Hepatocyte (in vitro differentiated cells): ENCODE data around the gene OSTM1. TPM values are rescaled to one million over a fixed set of nuclear protein-coding genes. Genes with fewer than 3 reads are reported as not detected.
"Not testable (repeated sequence)": the region's sequence is repeated elsewhere in the genome, so short reads cannot be mapped to it uniquely, and the experiment has no call there.

Experiments
- DNase-seq: peaks from one replicate; pipeline ENCODE4 v3.0.0-alpha.2; 2016; ENCODE audit warnings: low spot score
- H2AFZ ChIP-seq: fragments of 200-600 bp; sonication (generic); 2 replicates; pipeline ENCODE4 v1.6.0; 2016; ENCODE audit warnings: antibody characterized with exemption, mild to moderate bottlenecking
- H3K27ac ChIP-seq: fragments of 200-600 bp; sonication (generic); 2 replicates; pipeline ENCODE4 v1.5.1; 2016; ENCODE audit warnings: mild to moderate bottlenecking
- H3K27me3 ChIP-seq: fragments of 200-600 bp; sonication (generic); 2 replicates; pipeline ENCODE4 v1.6.1; 2016
- H3K36me3 ChIP-seq: fragments of 200-600 bp; sonication (generic); replicated peaks from 2 replicates; pipeline ENCODE4 v1.5.1; 2016; ENCODE audit warnings: low read depth; ENCODE audit not compliant: insufficient read depth
- H3K4me1 ChIP-seq: fragments of 200-600 bp; sonication (generic); 2 replicates; pipeline ENCODE4 v1.5.1; 2016; ENCODE audit warnings: mild to moderate bottlenecking, moderate library complexity; ENCODE audit not compliant: insufficient read depth
- H3K4me2 ChIP-seq: fragments of 200-600 bp; sonication (generic); 2 replicates; pipeline ENCODE4 v1.6.0; 2016
- H3K4me3 ChIP-seq: fragments of 200-600 bp; sonication (generic); 2 replicates; pipeline ENCODE4 v1.5.1; 2016; ENCODE audit warnings: mild to moderate bottlenecking
- H3K79me2 ChIP-seq: fragments of 200-600 bp; sonication (generic); 2 replicates; pipeline ENCODE4 v1.6.0; 2017; ENCODE audit warnings: mild to moderate bottlenecking
- H3K9me2 ChIP-seq: fragments of 200-600 bp; sonication (generic); replicated peaks from 2 replicates; pipeline ENCODE4 v1.6.0; 2017; ENCODE audit warnings: mild to moderate bottlenecking; ENCODE audit not compliant: insufficient read depth
- H3K9me3 ChIP-seq: fragments of 200-600 bp; sonication (generic); 2 replicates; pipeline ENCODE4 v1.5.1; 2016; ENCODE audit warnings: low read depth, mild to moderate bottlenecking
- H4K20me1 ChIP-seq: fragments of 200-600 bp; sonication (generic); 2 replicates; pipeline ENCODE4 v1.6.0; 2016; ENCODE audit warnings: mild to moderate bottlenecking; ENCODE audit not compliant: insufficient read depth, poor library complexity, severe bottlenecking
- EZH2 ChIP-seq: fragments of 200-600 bp; sonication (generic); IDR thresholded peaks from 2 replicates; pipeline ENCODE4 v1.6.1; 2016; ENCODE audit warnings: antibody characterized with exemption, mild to moderate bottlenecking, borderline replicate concordance
- EZH2phosphoT487 ChIP-seq: fragments of 200-600 bp; sonication (generic); IDR thresholded peaks from one replicate; pipeline ENCODE4 v1.6.1; 2018; ENCODE audit warnings: antibody characterized with exemption, mild to moderate bottlenecking, low read depth, moderate library complexity; ENCODE audit not compliant: unreplicated experiment, severe bottlenecking
- WGBS: methylation state at CpG from one replicate; pipeline ENCODE4 v1.1.6; 2016; ENCODE audit warnings: low lambda C conversion rate; ENCODE audit errors: missing lambda C conversion rate; 5-methylcytosine and 5-hydroxymethylcytosine counted together
- polyA plus RNA-seq: library from polyadenylated mRNA; unstranded; fragments of >200 nt; fragmentation: Nextera tagmentation; extraction: Ambion mirVana; gene quantifications from 2 replicates; pipeline ENCODE4 v1.2.1, GENCODE V29; 2016
- total RNA-seq: library from RNA; depleted of rRNA; stranded (reverse); fragments of >200 nt; gene quantifications from 2 replicates; pipeline ENCODE4 v1.2.3, GENCODE V29; 2014
- TF ChIP-seq, protein P1 (sequence below): fragments of 200-600 bp; sonication (generic); IDR thresholded peaks from 2 replicates; pipeline ENCODE4 v1.5.1; 2016; ENCODE audit warnings: antibody characterized with exemption, mild to moderate bottlenecking; ENCODE audit not compliant: poor library complexity

OSTM1 gene
- total and polyA plus RNA-seq, 2 experiments from 2014 or later = 24.1 to 26.1 TPM

DNA sequence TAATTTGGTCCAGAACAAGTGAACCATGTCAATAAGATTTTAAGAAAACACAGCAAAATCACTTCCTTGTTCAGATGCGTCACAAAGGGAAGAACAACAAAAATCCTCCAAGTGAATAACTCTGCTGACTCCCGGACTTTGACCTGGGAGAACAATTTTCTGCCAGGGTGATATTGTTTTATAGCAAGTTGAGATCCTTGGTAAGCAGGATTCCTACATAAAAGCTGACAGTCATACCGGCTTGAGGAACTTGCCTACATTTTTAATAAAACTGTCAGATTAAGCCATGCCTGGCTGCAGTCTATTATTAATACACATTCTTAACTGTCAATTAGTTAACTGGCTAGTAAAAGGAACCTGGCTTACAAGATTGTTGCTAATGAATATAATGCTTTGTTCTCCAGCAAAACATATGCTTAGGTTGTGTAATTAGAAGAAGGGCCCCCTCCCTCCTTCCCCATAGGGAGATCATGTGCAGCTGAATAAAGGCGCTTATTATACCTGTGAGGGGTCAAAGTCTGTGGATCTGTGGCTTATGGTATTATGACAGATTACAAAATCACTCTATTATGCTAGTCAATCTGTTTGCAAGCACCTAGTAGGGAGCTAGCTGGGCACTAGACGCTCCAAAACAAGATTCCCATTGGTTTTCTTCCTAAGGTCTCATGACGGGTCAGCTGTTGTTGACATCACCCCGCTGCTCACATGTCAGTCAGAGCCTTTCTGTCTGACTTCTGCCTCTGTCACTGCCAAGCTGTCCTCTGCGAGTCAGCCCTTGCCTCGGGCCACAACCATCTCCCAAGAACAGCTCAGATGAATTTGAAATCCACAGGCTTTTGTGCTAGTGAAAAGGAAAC, 71.9 kb downstream of the OSTM1 start:
- H3K4me1 ChIP-seq = peaks cover 13% of the 10 kb centered on the region
- H3K9me2 ChIP-seq = no peaks in the 10 kb centered on the region
- no peak overlapping the region for H3K4me3 ChIP-seq
- peak; percentile 73 for DNase-seq
- WGBS = 29% methylated on average over 9 of the region's 9 CpGs
- H3K9me3 ChIP-seq = no peaks in the 10 kb centered on the region
- H4K20me1 ChIP-seq = no peaks in the 10 kb centered on the region
- H2AFZ ChIP-seq = peak overlapping the region; percentile 7
- TF ChIP-seq, protein P1, sequence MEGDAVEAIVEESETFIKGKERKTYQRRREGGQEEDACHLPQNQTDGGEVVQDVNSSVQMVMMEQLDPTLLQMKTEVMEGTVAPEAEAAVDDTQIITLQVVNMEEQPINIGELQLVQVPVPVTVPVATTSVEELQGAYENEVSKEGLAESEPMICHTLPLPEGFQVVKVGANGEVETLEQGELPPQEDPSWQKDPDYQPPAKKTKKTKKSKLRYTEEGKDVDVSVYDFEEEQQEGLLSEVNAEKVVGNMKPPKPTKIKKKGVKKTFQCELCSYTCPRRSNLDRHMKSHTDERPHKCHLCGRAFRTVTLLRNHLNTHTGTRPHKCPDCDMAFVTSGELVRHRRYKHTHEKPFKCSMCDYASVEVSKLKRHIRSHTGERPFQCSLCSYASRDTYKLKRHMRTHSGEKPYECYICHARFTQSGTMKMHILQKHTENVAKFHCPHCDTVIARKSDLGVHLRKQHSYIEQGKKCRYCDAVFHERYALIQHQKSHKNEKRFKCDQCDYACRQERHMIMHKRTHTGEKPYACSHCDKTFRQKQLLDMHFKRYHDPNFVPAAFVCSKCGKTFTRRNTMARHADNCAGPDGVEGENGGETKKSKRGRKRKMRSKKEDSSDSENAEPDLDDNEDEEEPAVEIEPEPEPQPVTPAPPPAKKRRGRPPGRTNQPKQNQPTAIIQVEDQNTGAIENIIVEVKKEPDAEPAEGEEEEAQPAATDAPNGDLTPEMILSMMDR = no peak
- TF ChIP-seq EZH2phosphoT487 (no peak), EZH2 (no peak)
- H3K36me3 ChIP-seq = no peaks in the 10 kb centered on the region
- H3K27ac ChIP-seq = peak overlapping the region; percentile 94
- no peaks in the 10 kb centered on the region for H3K27me3 ChIP-seq
- peak overlapping the region; percentile 54 for H3K4me2 ChIP-seq
- no peaks in the 10 kb centered on the region for H3K79me2 ChIP-seq

DNA sequence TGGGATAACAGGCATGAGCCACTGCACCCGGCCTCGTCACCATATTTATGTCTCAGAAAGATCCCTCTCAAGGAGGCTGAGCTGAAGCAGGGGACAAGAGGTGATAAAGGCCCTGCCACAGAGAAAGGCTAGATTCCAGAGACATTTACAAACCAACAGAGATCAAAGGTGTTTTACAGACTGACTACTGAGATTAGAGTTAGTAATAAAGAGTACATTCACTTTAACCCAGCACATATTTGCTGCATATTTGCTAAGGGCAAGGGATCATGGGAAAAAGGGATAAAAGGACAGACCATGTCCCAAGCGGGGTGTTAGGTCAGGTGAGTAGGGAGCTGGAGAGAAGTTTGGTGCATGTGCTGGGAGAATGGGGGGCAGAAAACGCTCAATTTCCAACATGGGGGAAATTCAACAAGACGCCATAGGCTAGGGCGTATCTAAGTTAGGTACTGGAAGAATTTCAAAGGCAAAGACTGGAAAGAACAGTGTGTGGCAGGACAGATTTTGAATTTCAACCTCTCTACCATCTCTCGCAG, 72.8 kb downstream of the OSTM1 start:
- TF ChIP-seq, protein P1 = no peak
- TF ChIP-seq EZH2 = no peak
- TF ChIP-seq EZH2phosphoT487 = no peak
- H3K4me3 ChIP-seq = no peak overlapping the region
- WGBS = 68% methylated on average over 7 of the region's 7 CpGs
- no peaks in the 10 kb centered on the region for H3K27me3 ChIP-seq
- H3K79me2 ChIP-seq = no peaks in the 10 kb centered on the region
- H4K20me1 ChIP-seq = no peaks in the 10 kb centered on the region
- H3K4me2 ChIP-seq = peak overlapping the region; percentile 54
- no peaks in the 10 kb centered on the region for H3K36me3 ChIP-seq
- H2AFZ ChIP-seq = peak overlapping the region; percentile 9
- H3K9me3 ChIP-seq = no peaks in the 10 kb centered on the region
- DNase-seq = peak; percentile 51
- H3K4me1 ChIP-seq = peaks cover 13% of the 10 kb centered on the region
- H3K27ac ChIP-seq = peak overlapping the region; percentile 94
- H3K9me2 ChIP-seq = no peaks in the 10 kb centered on the region

DNA sequence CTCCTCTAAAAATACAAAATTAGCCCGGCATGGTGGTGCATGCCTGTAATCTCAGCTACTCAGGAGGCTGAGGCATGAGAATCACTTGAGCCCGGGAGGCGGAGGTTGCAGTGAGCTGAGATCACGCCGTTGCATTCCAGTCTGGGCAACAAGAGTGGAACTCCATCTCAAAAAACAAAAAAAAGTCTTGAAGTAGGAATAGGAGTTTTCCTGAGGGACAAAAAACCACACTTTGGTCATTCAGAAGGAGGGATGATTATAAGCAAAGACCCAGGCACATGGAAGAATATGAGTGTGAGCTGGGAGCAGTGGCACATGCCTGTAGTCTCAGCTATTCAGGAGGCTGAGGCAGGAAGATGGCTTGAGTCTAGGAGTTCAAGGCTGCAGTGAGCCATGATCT, 74.3 kb downstream of the OSTM1 start:
- not testable (repeated sequence) for H3K9me2 ChIP-seq, H3K36me3 ChIP-seq, H3K27ac ChIP-seq, H3K9me3 ChIP-seq, DNase-seq, H2AFZ ChIP-seq, H3K4me3 ChIP-seq, H3K4me2 ChIP-seq, H4K20me1 ChIP-seq, H3K27me3 ChIP-seq, H3K79me2 ChIP-seq
- peaks cover 13% of the 10 kb centered on the region for H3K4me1 ChIP-seq
- WGBS = 96% methylated on average over 5 of the region's 5 CpGs

DNA sequence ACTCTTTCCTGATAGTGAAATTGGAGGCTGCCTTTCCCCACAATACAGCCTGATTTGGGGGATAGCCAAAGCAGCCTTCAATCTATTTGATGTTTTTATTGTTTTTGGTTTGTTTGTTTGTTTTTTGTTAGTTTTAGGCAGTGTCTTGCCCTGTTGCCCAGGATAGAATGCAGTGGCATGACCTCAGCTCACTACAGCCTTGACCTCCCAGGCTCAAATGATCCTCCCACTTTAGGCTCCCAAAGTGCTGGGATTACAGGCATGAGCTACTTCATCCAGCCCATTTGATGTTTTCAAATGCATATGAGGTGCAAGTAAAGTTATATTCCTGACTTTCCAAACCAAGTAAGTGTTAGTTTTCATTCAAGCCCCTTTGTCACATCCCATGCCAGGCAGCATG, 75.2 kb downstream of the OSTM1 start:
- Histone ChIP-seq H3K9me3 (no peaks in the 10 kb centered on the region), H3K79me2 (no peaks in the 10 kb centered on the region), H3K4me2 (no peak overlapping the region), H3K4me3 (no peak overlapping the region), H3K9me2 (no peaks in the 10 kb centered on the region), H3K27ac (no peak overlapping the region), H3K27me3 (no peaks in the 10 kb centered on the region), H3K36me3 (no peaks in the 10 kb centered on the region), H2AFZ (no peak overlapping the region), H4K20me1 (no peaks in the 10 kb centered on the region), H3K4me1 (peaks cover 13% of the 10 kb centered on the region)
- DNase-seq = no peak
- TF ChIP-seq EZH2 (no peak), EZH2phosphoT487 (no peak)
- TF ChIP-seq, protein P1 = no peak
